ENCODE measurements around the gene DHTKD1.
"Not testable (repeated sequence)": the region's sequence is repeated elsewhere in the genome, so short reads cannot be mapped to it uniquely, and the experiment has no call there.

DHTKD1 gene

GRCh38 chr10:12067336-12067735 is 1.4 kb upstream of the DHTKD1 start:
- peak; percentile 47 for DNase-seq (ENCODE audit: low read depth)

- DNase-seq (ENCODE audit: low read depth), result not testable (repeated sequence)
These were observed 2.7 kb downstream of the DHTKD1 start for GRCh38 chr10:12071441-12071840.

GRCh38 chr10:12073526-12073925 is 4.8 kb downstream of the DHTKD1 start:
- no peak for DNase-seq (ENCODE audit: low read depth)

GRCh38 chr10:12077580-12078180 is 8.9 kb downstream of the DHTKD1 start:
- no peak for DNase-seq (ENCODE audit: low read depth)

- no peak for DNase-seq (ENCODE audit: low read depth)
These were observed 12.7 kb downstream of the DHTKD1 start for GRCh38 chr10:12081470-12081869.

GRCh38 chr10:12081879-12082557 is 13.3 kb downstream of the DHTKD1 start:
- DNase-seq (ENCODE audit: low read depth), result no peak

GRCh38 chr10:12088919-12089318 is 20.2 kb downstream of the DHTKD1 start:
- DNase-seq (ENCODE audit: low read depth), result no peak

GRCh38 chr10:12091421-12091820 is 22.7 kb downstream of the DHTKD1 start:
- no peak for DNase-seq (ENCODE audit: low read depth)

GRCh38 chr10:12097361-12097760 is 28.6 kb downstream of the DHTKD1 start:
- DNase-seq (ENCODE audit: low read depth), result not testable (repeated sequence)

- no peak for DNase-seq (ENCODE audit: low read depth)
These were observed 29.0 kb downstream of the DHTKD1 start for GRCh38 chr10:12097791-12098190.

- DNase-seq (ENCODE audit: low read depth), result no peak
These were observed 30.2 kb downstream of the DHTKD1 start for GRCh38 chr10:12098966-12099365.

GRCh38 chr10:12103802-12104201 is 35.0 kb downstream of the DHTKD1 start:
- no peak for DNase-seq (ENCODE audit: low read depth)

GRCh38 chr10:12107781-12108180 is 39.0 kb downstream of the DHTKD1 start:
- no peak for DNase-seq (ENCODE audit: low read depth)

- DNase-seq (ENCODE audit: low read depth), result no peak
These were observed 40.5 kb downstream of the DHTKD1 start for GRCh38 chr10:12109286-12109685.

GRCh38 chr10:12111528-12111927 is 42.8 kb downstream of the DHTKD1 start:
- no peak for DNase-seq (ENCODE audit: low read depth)

- no peak for DNase-seq (ENCODE audit: low read depth)
These were observed 44.9 kb downstream of the DHTKD1 start for GRCh38 chr10:12113627-12114026.

GRCh38 chr10:12121673-12122072 is 52.9 kb downstream of the DHTKD1 start:
- DNase-seq (ENCODE audit: low read depth), result no peak

- peak; percentile 83 for DNase-seq (ENCODE audit: low read depth)
These were observed 60.7 kb downstream of the DHTKD1 start, which contains the start of gene SEC61A2 for GRCh38 chr10:12129222-12130111. SEC61A2 (plus strand) TSS chr10:12129677; CDS start chr10:12129788, 111 bp downstream.

GRCh38 chr10:12130237-12130872 is 61.6 kb downstream of the DHTKD1 start:
- DNase-seq (ENCODE audit: low read depth), result peak; percentile 66

- no peak for DNase-seq (ENCODE audit: low read depth)
These were observed 66.9 kb downstream of the DHTKD1 start for GRCh38 chr10:12135631-12136030.

- no peak for DNase-seq (ENCODE audit: low read depth)
These were observed 71.3 kb downstream of the DHTKD1 start for GRCh38 chr10:12140038-12140437.

- DNase-seq (ENCODE audit: low read depth), result no peak
These were observed 75.8 kb downstream of the DHTKD1 start for GRCh38 chr10:12144538-12144937.

Measured in stromal cell of bone marrow (primary cell).